ENCODE results near the gene RUSC1.

- TF ChIP-seq, protein P1, sequence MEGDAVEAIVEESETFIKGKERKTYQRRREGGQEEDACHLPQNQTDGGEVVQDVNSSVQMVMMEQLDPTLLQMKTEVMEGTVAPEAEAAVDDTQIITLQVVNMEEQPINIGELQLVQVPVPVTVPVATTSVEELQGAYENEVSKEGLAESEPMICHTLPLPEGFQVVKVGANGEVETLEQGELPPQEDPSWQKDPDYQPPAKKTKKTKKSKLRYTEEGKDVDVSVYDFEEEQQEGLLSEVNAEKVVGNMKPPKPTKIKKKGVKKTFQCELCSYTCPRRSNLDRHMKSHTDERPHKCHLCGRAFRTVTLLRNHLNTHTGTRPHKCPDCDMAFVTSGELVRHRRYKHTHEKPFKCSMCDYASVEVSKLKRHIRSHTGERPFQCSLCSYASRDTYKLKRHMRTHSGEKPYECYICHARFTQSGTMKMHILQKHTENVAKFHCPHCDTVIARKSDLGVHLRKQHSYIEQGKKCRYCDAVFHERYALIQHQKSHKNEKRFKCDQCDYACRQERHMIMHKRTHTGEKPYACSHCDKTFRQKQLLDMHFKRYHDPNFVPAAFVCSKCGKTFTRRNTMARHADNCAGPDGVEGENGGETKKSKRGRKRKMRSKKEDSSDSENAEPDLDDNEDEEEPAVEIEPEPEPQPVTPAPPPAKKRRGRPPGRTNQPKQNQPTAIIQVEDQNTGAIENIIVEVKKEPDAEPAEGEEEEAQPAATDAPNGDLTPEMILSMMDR (IDR thresholded peaks at IDR 0.05) = no peak
- TF ChIP-seq POLR2A (IDR thresholded peaks at IDR 0.05) (no peak), POLR2AphosphoS5 (IDR thresholded peaks at IDR 0.05) (no peak), EP300 (IDR thresholded peaks at IDR 0.05) (no peak)
Measured at GRCh38 chr1:155326631-155327037, 5.9 kb downstream of the RUSC1 start.
